Epidermal melanocyte (primary cell): ENCODE measurements around the gene FYCO1.

Experiments
- DNase-seq: peaks from one replicate; pipeline ENCODE4 v3.0.0; 2011; ENCODE audit warnings: low spot score; ENCODE audit not compliant: insufficient read length

FYCO1 gene

DNA sequence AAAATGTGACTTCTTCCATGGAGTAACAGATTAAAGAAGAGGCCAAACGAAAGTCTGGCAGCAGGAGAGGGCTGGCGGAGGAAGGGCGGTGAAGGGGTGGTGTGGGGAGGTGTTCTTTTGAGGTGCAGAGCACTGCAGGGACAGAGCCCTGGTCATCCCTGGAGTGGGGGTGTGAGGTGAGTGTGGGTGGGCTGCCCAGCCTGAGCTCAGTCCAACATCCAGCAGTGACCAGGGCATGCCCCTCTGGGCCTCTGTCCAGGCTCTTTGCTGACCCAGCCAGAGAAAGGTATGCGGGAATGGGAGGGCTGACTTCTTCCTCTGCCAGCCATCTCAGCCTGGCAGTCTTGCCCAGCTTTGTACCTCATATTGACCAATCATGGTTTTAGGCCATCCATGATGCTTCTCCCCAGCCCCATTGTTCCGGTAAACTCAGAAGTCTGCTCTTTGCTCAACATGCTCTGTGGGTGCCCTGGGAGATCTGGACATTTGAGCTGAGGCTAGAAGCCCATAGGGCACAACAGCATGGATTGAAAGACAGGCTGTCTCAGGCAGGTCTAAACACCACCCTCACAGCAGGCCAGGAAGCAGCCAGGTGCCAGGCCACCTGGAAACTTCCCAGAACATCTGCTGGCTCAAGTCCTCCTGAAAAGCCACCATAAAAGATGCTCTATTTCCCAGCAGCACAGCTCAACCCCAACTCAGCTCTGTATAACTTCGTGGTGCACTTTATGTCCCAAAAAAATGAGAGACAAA, 78.3 kb downstream of the FYCO1 start:
- no peak for DNase-seq

DNA sequence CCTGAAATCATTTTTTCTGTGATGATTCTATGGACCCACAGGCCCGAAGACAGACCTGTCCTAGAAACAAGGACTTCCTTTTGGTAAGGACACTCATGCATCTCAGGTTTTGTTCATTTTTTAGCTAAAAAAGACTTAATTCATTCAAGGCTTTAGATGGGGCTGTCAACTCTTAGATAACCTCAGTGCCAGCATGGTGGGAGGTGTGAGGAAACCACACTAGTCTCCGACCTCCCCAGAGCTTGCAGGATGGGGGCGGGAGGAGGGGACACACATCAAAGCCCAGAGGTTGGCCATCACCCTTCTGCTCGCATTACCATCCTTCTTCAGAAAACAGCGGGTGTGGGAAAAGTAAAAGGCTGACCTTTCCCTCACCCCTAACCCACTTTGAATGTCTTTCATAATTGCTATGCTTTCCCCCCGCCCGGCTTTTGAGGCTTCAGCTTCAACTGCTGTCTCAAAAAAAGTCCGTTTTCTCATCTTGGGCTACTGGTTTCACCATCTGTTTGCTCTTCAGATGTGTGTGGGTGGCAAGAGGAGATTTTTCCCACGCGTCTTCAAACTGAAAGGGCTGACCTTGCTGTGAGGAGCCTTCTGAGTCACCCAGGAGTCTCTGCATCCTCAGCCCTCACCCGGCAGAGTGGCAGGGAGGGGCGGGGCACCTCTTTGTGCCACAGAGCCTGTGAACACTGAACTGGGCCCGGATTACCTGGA, 79.9 kb downstream of the FYCO1 start:
- DNase-seq: no peak

DNA sequence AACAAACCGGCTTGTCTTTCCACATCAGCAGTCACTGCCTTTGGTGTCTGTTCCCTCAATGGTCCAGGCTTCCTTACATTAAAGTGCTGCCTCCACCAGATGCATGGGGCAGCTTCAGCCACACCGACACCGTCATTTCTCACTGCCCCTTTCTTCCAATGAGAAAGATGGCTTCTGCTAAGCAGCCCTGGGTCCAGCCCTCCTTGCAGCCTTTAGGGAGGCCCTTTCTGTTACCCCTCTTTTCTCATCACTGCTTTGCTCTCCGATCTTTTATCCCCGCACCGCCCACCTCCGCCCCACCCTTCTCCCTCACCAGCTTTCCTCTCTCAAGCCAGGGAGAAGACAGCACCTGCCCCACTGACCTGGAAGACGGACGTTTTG, 80.6 kb downstream of the FYCO1 start:
- DNase-seq: no peak

DNA sequence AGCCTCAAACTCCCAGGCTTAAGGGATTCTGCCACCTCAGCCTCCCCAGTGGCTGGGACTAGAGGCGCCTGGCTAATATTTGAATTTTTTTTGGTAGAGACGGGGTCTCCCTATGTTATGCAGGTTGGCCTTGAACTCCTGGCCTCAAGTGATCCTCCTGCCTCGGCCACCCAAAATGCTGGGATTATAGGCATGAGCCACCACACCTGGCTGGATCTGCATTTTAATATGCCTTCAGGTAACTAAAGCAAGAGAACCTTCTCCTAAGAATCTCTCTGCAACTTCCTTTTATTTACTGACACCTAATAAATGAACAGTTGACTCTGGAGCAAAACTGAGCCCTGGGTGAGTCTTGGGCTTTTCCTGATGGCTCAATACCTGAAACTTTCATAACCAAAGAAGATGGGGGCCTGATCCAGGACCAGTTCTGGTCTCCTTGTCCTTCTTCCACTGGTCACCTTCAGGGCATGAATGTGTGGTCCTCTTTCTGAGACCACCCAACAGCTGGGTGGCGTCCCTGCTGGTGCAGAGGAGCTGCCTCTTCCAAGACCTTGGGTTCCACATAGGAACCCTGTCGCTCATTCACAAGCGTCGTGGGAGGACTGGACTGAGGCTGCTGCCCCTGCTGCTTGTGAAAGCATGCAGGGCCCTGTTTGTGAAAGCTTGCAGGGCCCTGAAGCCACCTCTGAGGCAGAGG, 81.1 kb downstream of the FYCO1 start:
- no peak for DNase-seq

DNA sequence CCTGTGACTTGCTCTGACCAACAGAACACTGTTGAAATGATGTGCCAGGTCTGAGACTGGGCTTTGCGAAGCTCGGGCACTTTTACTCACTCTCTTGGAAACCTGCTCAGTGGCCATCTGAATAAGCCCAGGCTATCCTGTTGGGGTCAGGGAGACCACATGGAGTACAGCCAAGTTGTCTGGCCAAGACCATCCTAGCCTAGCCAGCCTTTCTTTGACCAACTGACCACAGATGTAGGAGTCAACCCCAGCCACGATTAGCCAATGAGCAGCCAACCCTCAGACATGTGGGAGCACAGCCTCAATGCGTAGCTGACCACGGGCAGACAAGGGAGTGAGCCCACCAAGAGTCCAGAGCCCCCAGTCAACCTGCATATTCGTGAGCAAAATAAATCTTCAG, 83.2 kb downstream of the FYCO1 start:
- no peak for DNase-seq

DNA sequence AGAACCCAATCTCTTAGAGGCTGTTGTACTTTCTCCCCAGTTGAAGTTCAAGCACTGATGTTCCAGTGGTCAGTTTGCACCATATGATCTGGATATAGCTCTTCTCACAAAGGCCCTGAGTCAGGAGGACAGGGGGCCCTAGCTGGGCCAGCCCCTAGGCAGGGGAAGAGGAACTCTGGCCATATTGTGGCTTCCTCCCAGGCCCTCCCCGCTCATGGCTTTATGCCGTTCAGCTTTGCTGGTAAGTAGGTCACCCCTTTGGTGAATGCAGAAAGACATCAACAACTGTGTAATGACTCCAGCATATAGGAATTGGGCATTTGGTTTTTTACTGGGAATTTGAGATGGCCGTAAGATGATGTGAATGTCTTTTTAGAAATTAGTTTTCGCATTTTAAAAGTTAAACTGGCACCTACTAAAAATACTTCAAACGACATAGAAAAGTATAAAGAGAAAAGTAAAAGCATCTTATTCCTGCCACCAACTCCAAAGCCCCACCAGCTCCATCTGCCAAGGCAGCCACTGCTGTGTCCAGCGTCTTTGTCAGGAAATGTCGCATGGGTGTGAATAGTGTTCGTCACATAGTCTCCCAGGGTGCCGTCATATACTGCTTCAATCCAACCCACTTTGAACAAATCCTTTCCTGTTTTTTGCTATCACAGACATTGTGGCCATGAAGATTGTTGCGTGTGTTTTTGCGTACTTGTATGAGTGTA, 84.0 kb downstream of the FYCO1 start:
- DNase-seq: no peak

DNA sequence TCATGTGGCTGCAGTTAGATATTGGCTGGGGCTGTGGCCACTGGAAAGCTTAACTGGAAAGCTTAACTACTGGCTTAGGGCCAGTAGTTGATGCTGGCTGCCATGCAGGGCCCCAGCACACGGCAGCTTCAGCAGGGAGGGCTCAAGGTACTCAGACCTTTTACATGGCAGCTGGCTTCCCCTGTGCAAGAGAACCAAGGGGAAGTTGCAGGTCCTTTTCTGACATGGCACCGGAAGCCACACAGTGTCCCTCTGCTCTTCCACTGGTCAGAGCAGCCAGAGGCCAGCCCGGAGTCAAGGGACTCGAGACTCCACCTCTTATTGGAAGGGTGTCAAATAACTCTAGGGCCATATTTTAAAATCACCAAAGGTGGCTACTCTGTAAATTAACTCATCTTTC, 84.7 kb downstream of the FYCO1 start:
- no peak for DNase-seq

DNA sequence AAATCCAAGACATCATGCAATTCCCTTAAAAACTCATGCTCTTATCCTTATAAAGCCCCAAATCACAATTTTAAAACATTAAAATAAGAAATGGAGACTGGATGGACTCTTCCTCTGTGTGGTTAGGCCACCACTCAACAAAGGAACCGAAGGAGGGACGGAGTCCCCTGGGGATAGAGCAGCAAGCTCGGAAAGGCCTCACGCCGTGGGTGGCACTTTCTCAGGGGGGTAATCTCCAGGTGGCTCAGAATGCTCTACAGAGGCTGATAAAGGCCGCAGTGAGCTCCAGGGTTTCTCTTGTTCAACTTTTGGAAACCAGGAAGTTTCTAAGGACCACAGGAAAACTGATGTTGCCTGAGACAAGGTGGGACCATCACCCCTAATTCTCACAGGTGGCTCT, 86.1 kb downstream of the FYCO1 start:
- no peak for DNase-seq

DNA sequence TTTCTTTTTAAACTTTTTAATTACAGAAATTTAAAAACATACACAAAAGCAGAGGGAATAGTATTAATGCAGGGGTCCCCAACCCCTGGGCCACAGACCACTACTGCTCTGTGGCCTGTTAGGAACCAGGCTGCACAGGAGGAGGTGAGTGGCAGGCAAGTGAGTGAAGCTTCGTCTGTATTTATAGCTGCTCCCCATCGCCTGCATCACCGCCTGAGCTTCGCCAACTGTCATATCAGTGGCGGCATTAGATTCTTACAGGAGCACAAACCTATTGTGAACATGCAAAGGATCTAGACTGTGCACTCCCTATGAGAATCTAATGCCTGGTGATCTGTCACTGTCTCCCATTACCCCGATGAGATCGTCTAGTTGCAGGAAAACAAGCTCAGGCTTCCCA, 86.9 kb downstream of the FYCO1 start:
- no peak for DNase-seq

DNA sequence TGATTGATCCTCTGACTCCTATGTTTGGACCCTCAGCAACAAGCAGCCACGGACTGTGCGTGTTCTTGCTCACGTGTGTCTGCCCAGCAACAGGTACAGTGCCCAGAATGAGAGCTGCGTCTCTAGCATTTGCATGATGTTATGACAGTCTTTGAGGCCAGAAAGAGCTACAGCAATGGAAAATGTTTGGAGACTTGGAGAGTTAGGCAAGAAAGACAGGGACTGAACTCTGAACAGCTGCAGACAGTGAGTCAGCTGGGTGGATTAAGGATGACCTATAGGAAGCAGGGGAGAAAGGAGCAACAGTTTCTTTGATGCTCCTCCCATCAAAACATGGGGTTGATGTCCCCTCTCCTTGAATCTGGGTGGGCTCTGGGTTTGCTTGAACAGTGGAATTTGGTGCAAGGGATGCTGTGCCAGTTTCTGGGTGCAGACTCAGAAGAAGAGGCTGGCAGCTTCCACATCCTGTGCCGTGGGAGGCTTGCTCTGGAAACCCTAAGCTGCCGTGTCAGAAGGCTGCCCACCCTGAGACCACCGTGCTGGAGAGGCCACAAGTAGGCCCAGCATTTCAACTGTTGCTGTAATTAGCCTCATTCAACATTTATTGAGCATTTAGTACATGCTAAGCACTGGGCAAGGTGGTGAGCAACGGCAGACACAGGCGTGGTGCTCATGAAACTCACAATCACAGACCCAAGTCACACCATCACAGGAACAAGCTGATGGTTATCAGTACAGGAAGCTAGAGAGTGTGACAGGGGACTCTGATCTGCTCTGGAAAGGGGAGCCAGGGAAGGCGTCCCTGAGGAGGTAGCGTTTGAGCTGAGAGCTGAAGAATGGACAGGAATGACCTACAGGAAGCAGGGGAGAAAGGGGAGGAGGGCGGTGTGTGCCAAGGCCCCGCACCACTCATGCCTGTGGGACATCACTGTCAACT, 87.6 kb downstream of the FYCO1 start:
- DNase-seq: no peak

DNA sequence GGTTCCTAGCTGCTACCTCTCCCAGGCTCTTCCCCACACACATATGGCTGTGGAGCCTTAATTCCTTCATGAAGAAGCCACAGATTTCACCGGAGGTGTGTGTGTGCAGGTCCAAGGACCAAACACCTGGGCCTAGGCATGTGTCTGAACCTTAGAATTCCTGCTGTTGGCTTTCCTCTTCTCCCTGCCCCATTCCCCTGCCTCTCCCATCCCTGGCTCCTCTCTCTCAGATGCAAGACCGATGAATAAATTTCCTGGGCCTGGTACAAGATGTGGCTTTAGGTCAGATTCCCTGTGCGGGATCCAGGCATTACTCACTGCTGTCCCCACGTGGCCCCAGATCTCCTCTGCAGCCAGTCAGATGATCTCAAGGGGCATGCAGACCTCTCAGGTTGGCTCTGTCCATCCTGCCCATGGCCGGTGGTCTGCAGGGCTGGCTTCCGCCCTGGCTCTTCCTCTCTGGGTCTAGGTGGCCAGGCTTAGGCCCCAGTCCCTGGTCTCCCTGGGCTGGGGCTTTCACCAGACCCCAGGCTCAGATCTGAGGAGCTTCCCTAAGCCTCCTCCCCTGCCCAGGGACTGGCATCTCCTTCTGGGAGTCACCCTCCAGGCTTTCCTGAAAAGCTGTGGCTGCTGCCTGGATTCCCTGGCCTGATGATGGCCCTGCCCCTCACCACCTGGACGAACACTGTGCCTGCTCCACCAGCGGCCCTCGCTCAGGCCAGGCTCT, 88.8 kb downstream of the FYCO1 start:
- DNase-seq: no peak

DNA sequence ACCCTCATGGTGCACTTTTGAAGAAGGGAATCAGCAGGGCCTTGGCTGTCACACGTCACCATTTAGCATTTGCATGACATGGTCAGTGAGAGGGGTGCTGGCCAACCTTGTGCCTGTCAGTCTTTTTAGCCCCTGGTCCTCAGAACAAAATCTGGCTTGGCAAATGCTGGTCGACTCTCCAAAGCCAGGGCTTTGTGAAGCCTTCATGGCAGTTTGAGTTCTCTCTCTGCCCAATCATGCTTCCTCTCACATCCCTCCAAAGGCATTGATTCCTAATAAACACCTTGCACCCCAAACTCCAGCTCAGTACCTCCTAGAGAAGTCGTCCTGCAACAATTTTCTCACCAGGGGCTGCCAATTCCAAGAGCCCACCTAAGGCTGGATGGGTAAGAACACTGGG, 89.9 kb downstream of the FYCO1 start:
- DNase-seq: no peak

DNA sequence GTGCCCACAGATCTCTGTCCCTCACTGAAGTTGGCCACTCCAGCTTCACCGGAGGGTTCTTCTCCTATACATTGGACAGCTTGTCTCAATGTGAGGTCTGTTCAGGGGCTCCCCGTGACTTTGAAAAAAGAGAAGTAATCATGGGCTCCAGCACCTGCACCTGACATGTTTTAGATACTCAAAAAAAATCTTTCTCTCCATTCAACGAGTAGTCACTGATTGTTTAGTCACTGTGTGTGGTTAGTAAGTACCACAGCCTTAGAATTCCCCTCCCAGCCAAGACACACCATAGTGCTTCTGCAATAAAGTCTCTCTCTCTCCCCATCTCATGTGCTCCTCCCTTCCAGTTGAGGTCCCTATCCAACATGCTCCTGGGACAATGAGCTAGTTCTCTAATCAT, 90.7 kb downstream of the FYCO1 start:
- no peak for DNase-seq

DNA sequence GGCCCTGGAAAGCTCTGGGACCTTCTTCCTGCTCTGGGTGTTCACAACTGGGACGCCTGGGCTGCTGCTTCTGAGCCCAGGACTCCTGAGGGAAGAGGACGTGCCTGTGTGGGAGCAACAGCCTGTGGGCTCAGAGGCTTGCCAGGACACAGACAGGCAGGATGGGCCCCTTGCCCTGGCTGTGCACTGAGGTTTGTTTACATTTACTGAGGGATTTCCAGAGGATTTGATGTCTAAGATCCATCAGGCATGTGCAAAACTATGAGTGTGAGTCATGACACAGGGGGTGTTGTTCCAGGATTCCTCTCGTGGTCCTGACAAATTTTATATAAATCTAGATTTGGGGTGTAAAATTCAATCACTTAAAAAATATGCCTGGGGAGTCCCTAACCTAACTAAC, 98.7 kb downstream of the FYCO1 start:
- DNase-seq: no peak

DNA sequence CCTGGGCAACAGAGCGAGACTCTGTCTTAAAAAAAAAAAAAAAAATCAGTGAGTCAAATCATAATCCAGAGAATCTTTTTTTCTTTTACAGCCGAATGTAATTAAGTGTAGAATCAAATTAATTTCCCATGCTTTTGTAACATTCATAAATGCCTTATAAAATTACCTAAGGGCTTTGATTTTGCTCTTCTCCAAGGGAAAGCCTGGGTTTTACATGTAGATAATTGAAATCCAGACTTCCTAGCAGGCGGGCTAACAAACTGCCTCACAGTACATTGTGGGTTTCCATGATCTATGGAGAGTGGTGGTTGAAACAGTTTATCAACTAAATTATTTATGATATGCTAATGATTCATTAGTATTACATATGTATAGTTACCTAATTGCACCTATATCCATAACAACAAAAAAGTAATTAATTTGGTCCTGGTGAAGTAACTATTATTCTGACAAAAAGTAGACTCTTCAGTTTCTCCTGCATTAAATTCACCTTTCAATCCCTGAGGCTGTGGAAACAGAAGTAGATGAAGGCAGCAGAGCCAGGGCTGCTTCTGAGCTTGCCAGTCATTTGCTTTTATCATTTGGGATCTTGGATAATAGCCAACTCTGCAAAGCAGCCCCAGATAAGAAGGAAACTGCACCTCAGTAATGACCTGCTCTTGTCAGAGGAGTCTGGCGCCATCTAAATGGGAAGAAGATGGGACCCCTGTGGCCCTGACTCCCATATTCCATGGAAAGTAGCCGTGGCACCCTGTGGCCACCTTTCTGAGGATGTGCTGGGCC, 99.7 kb downstream of the FYCO1 start:
- no peak for DNase-seq

DNA sequence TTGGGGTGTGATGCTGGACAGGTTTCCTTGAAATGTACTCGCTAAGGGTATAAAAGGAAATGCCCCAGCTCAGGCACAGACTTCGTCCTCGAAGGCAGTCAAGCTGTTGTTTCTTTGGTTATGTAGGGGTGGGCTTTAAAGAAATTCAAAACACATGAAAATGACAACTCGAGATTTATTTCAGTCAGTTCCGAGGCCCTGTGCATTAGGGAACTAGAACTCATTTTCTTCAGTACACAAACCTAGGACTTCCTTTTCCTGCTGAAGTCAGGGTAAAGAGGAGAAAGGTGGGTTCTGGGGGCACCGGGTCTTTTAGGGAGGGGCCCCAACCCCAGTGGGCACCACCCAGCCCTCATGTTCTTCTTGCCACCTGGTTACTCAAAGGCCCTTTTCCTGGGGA, 101.6 kb downstream of the FYCO1 start:
- DNase-seq: no peak

DNA sequence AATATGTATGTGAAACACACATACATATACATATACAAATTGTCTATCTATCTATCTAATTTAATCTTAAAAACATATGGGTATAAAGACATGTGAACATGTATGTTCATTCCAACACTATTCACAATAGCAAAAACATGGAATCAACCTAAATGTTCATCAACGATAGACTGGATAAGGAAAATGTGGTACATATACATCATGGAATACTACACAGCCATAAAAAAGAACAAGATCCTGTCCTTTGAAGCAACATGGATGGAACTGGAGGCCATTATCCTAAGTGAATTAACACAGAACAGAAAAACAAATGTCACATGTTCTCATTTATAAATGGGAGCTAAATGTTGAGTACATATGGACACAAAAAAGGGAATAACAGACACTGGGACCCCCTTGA, 103.5 kb downstream of the FYCO1 start:
- no peak for DNase-seq

DNA sequence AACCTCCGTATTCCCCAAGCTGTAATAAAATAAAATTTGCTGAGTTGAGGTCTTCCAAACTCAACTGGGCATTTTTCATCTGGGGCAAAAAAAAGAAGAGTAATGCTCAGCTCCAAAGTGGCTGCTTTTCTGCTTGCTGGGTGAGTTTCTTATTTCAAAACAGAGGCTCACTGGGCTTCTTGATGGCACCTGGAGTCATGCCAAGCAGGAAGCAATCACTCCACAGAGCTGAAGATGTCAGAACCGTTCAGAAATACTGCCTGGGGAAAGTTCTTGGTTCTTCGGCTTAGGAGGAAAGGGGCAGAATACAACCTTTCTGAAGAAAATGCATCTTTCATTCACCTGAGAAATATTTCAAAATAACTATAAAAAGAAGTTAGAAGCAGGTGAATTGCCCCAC, 105.2 kb downstream of the FYCO1 start:
- no peak for DNase-seq

DNA sequence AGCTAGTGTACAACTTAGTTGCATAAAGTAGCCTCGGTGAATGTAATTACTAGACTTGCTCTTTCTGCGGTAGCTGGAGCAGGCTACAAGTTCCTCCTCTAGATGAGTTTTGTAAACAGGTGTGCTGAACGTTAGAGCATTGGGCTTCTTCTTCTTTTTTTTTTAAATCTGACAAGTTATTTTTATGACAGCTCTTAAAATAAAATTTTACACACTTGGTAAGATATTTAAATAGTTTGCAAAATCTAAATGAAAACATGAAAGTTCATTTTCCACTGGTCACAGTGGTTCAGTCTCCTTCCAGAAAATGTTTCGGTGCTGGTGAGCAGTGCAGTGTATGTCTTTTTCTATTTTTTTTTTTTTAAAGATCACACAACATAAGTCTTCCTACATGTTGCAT, 106.3 kb downstream of the FYCO1 start:
- DNase-seq: no peak
